Measurements from ENCODE around the gene EPS15. TPM values are rescaled to one million over a fixed set of nuclear protein-coding genes. Genes with fewer than 3 reads are reported as not detected.

The EPS15 gene
- total and polyA plus RNA-seq, 2 experiments from 2014 or later: 31.0 to 76.5 TPM

GRCh38 chr1:51469518-51469917 is 49.5 kb downstream of the EPS15 start (continued):
- TF ChIP-seq ETS1 (IDR thresholded peaks at IDR 0.05): no peak
- TF ChIP-seq EZH2phosphoT487 (IDR thresholded peaks at IDR 0.05; ENCODE audit: unreplicated experiment): no peak

- no peaks in the 10 kb centered on the region for H3F3A ChIP-seq (replicated peaks; ENCODE audit: low read depth)
- no peaks in the 10 kb centered on the region for H3K27me3 ChIP-seq (ENCODE audit: insufficient read depth)
- H3K4me1 ChIP-seq (ENCODE audit: insufficient read depth): no peaks in the 10 kb centered on the region
- TF ChIP-seq JUNB (IDR thresholded peaks at IDR 0.05; ENCODE audit: unreplicated experiment) (no peak), EZH2phosphoT487 (IDR thresholded peaks at IDR 0.05; ENCODE audit: unreplicated experiment) (no peak), ZNF114 (CRISPR knock-in tag; IDR thresholded peaks at IDR 0.05) (no peak), POLR2AphosphoS5 (IDR thresholded peaks at IDR 0.05; ENCODE audit: low read depth) (no peak), NANOG (IDR thresholded peaks at IDR 0.05; ENCODE audit: borderline replicate concordance) (no peak), CREB1 (CRISPR knock-in tag; IDR thresholded peaks at IDR 0.05; ENCODE audit: low read depth) (no peak), STAT1 (IDR thresholded peaks at IDR 0.05; ENCODE audit: unreplicated experiment) (no peak), EZH2 (IDR thresholded peaks at IDR 0.05; ENCODE audit: low read depth, unreplicated experiment) (no peak)
- no peaks in the 10 kb centered on the region for H3K36me3 ChIP-seq (ENCODE audit: insufficient read depth)
- DNase-seq (ENCODE audit: low spot score) (no peak), ATAC-seq (no peak)
- H3K4me1 Mint-ChIP-seq: no peaks in the 10 kb centered on the region
- H3K4me2 ChIP-seq: no peak overlapping the region
- no peaks in the 10 kb centered on the region for H3K9me3 Mint-ChIP-seq
- no peaks in the 10 kb centered on the region for H3K27me3 Mint-ChIP-seq (ENCODE audit: insufficient read depth, low read depth, poor library complexity)
- no peak overlapping the region for H3K4me3 Mint-ChIP-seq
- no peak overlapping the region for H2AFZ ChIP-seq
- H3K4me3 ChIP-seq: no peak overlapping the region
- H3K36me3 Mint-ChIP-seq (ENCODE audit: low read depth): peaks cover 6% of the 10 kb centered on the region; the same call in 2 of the 3 replicates
- no peaks in the 10 kb centered on the region; the same call in 1 of the 2 replicates for H4K20me1 ChIP-seq (replicated peaks; ENCODE audit: insufficient read depth)
- H3K9me2 ChIP-seq (ENCODE audit: insufficient read depth): no peaks in the 10 kb centered on the region
- H3K27ac Mint-ChIP-seq: no peak overlapping the region
- no peaks in the 10 kb centered on the region for H3K79me2 ChIP-seq (replicated peaks; ENCODE audit: insufficient read depth)
- H3K27ac ChIP-seq (ENCODE audit: low read depth): no peak overlapping the region
These were observed 54.2 kb downstream of the EPS15 start for GRCh38 chr1:51464828-51465227.

- Histone ChIP-seq H4K20me1 (replicated peaks; ENCODE audit: insufficient read depth) (no peaks in the 10 kb centered on the region; the same call in 1 of the 2 replicates), H3K9me2 (ENCODE audit: insufficient read depth) (no peaks in the 10 kb centered on the region), H3K27me3 (ENCODE audit: insufficient read depth) (no peaks in the 10 kb centered on the region), H3K4me1 (ENCODE audit: insufficient read depth) (no peaks in the 10 kb centered on the region), H3F3A (replicated peaks; ENCODE audit: low read depth) (no peaks in the 10 kb centered on the region), H3K4me3 (no peak overlapping the region), H3K4me2 (no peak overlapping the region), H3K79me2 (replicated peaks; ENCODE audit: insufficient read depth) (no peaks in the 10 kb centered on the region), H2AFZ (no peak overlapping the region), H3K27ac (ENCODE audit: low read depth) (no peak overlapping the region), H3K36me3 (ENCODE audit: insufficient read depth) (no peaks in the 10 kb centered on the region)
- H3K27me3 Mint-ChIP-seq (ENCODE audit: insufficient read depth, low read depth, poor library complexity): no peaks in the 10 kb centered on the region
- H3K4me1 Mint-ChIP-seq: no peaks in the 10 kb centered on the region
- ATAC-seq (no peak), DNase-seq (ENCODE audit: low spot score) (no peak)
- peaks cover 12% of the 10 kb centered on the region; the same call in 2 of the 3 replicates for H3K36me3 Mint-ChIP-seq (ENCODE audit: low read depth)
- H3K4me3 Mint-ChIP-seq: no peak overlapping the region
- H3K9me3 Mint-ChIP-seq: no peaks in the 10 kb centered on the region
- H3K27ac Mint-ChIP-seq: no peak overlapping the region
- TF ChIP-seq EZH2phosphoT487 (IDR thresholded peaks at IDR 0.05; ENCODE audit: unreplicated experiment) (no peak), ZNF331 (CRISPR knock-in tag; IDR thresholded peaks at IDR 0.05; ENCODE audit: low read depth) (no peak), CREB1 (CRISPR knock-in tag; IDR thresholded peaks at IDR 0.05; ENCODE audit: low read depth) (no peak), ZNF114 (CRISPR knock-in tag; IDR thresholded peaks at IDR 0.05) (no peak), REST (IDR thresholded peaks at IDR 0.05; ENCODE audit: unreplicated experiment) (no peak)
These were observed 55.5 kb downstream of the EPS15 start for GRCh38 chr1:51463561-51463960.
